Measurements from ENCODE around the gene GLYATL3.

GRCh38 chr6:49548613-49549304, 49.0 kb downstream of the GLYATL3 start:
- no peak for TF ChIP-seq TAF1 (IDR thresholded peaks at IDR 0.05; ENCODE audit: borderline replicate concordance, low read depth, low read length)
- TF ChIP-seq SIN3A (IDR thresholded peaks at IDR 0.05; ENCODE audit: borderline replicate concordance, low read depth, low read length), result no peak
- TF ChIP-seq, protein P1, sequence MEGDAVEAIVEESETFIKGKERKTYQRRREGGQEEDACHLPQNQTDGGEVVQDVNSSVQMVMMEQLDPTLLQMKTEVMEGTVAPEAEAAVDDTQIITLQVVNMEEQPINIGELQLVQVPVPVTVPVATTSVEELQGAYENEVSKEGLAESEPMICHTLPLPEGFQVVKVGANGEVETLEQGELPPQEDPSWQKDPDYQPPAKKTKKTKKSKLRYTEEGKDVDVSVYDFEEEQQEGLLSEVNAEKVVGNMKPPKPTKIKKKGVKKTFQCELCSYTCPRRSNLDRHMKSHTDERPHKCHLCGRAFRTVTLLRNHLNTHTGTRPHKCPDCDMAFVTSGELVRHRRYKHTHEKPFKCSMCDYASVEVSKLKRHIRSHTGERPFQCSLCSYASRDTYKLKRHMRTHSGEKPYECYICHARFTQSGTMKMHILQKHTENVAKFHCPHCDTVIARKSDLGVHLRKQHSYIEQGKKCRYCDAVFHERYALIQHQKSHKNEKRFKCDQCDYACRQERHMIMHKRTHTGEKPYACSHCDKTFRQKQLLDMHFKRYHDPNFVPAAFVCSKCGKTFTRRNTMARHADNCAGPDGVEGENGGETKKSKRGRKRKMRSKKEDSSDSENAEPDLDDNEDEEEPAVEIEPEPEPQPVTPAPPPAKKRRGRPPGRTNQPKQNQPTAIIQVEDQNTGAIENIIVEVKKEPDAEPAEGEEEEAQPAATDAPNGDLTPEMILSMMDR (IDR thresholded peaks at IDR 0.05), result peak; percentile 29; the same call in 1 of the 2 replicates
- TF ChIP-seq RCOR1 (IDR thresholded peaks at IDR 0.05; ENCODE audit: low read length), result no peak
- TF ChIP-seq RFX5 (IDR thresholded peaks at IDR 0.05; ENCODE audit: low read length), result no peak

Measured in SK-N-SH (cell line).